SU-DHL-6 (cell line): Measurements from ENCODE around the gene NUPR1.

ENCODE experiments used
- H2AFZ ChIP-seq: fragments of 200-600 bp; sonication (generic); 2 replicates; pipeline ENCODE4 v1.6.1; 2014; ENCODE audit warnings: low read depth, mild to moderate bottlenecking, moderate library complexity, mixed read lengths, antibody characterized with exemption, low read length; ENCODE audit not compliant: severe bottlenecking
- H3F3A ChIP-seq: fragments of 200-600 bp; shearing (Covaris generic); 2 replicates; pipeline ENCODE4 v1.6.0; 2016; ENCODE audit warnings: antibody characterized with exemption, mild to moderate bottlenecking; ENCODE audit not compliant: insufficient read depth
- H3K27ac ChIP-seq: fragments of 200-600 bp; sonication (generic); 2 replicates; pipeline ENCODE4 v1.5.1; 2016; ENCODE audit warnings: low read depth, mild to moderate bottlenecking, low read length, moderate library complexity, mixed read lengths
- H3K27me3 ChIP-seq: fragments of 200-600 bp; sonication (generic), shearing (Covaris generic); 2 replicates; pipeline ENCODE4 v1.6.0; 2014; ENCODE audit warnings: mild to moderate bottlenecking, low read length
- H3K36me3 ChIP-seq: fragments of 200-600 bp; sonication (generic); 2 replicates; pipeline ENCODE4 v1.6.1; 2014; ENCODE audit warnings: mild to moderate bottlenecking, low read length, mixed read lengths
- H3K4me2 ChIP-seq: fragments of 300-600, 200-600 bp; shearing (Covaris generic), sonication (generic); 2 replicates; pipeline ENCODE4 v1.6.0; 2014; ENCODE audit warnings: low read length, low read depth, mild to moderate bottlenecking; ENCODE audit not compliant: poor library complexity, severe bottlenecking
- H3K4me3 ChIP-seq: fragments of 200-600 bp; sonication (generic); 2 replicates; pipeline ENCODE4 v1.5.1; 2014; ENCODE audit warnings: antibody characterized with exemption, low read length, mild to moderate bottlenecking, mixed read lengths; ENCODE audit not compliant: insufficient read depth, poor library complexity, severe bottlenecking
- H3K79me2 ChIP-seq: fragments of 200-600 bp; sonication (generic); 2 replicates; pipeline ENCODE4 v1.6.1; 2014; ENCODE audit warnings: mild to moderate bottlenecking, low read length, moderate library complexity; ENCODE audit not compliant: insufficient read depth
- H3K9ac ChIP-seq: fragments of 200-600 bp; sonication (generic); 2 replicates; pipeline ENCODE4 v1.7.0; 2014; ENCODE audit warnings: mild to moderate bottlenecking, low read length
- H3K9me2 ChIP-seq: fragments of 200-600 bp; sonication (generic); replicated peaks from 2 replicates; pipeline ENCODE4 v1.6.1; 2014; ENCODE audit warnings: low read length; ENCODE audit not compliant: insufficient read depth
- H3K9me3 ChIP-seq: fragments of 200-600 bp; sonication (generic); 2 replicates; pipeline ENCODE4 v1.6.1; 2014; ENCODE audit warnings: low read length, mixed read lengths; ENCODE audit not compliant: insufficient read depth
- H4K20me1 ChIP-seq: fragments of 200-600 bp; sonication (generic); 2 replicates; pipeline ENCODE4 v1.6.1; 2014; ENCODE audit warnings: low read depth, mild to moderate bottlenecking, antibody characterized with exemption, low read length, moderate library complexity, mixed read lengths
- CTCF ChIP-seq: fragments of 200-600 bp; sonication (generic); IDR thresholded peaks from one replicate; pipeline ENCODE4 v1.5.1; 2017; ENCODE audit warnings: antibody characterized with exemption, mild to moderate bottlenecking, low read length, moderate library complexity; ENCODE audit not compliant: insufficient read depth, poor library complexity, severe bottlenecking
- EZH2phosphoT487 ChIP-seq: fragments of 200-600 bp; sonication (generic), shearing (Covaris generic); conservative IDR thresholded peaks from 2 replicates; pipeline ENCODE4 v1.6.1; 2018; ENCODE audit warnings: mild to moderate bottlenecking, antibody characterized with exemption, low read length, moderate library complexity, mixed read lengths

NUPR1 gene

GRCh38 chr16:28574925-28575324, 36.2 kb upstream of the NUPR1 start:
- H3K27ac ChIP-seq, result no peak overlapping the region
- H3K36me3 ChIP-seq, result no peaks in the 10 kb centered on the region
- no peak overlapping the region for H3K9ac ChIP-seq
- no peaks in the 10 kb centered on the region for H3K9me3 ChIP-seq
- H3K27me3 ChIP-seq, result no peaks in the 10 kb centered on the region
- TF ChIP-seq EZH2phosphoT487, result no peak
- no peak for TF ChIP-seq CTCF
- H3K4me3 ChIP-seq, result no peak overlapping the region
- H3K4me2 ChIP-seq, result no peak overlapping the region
- H2AFZ ChIP-seq, result no peak overlapping the region
- no peaks in the 10 kb centered on the region for H3K9me2 ChIP-seq
- H3K79me2 ChIP-seq, result peaks cover 25% of the 10 kb centered on the region
- H4K20me1 ChIP-seq, result no peaks in the 10 kb centered on the region
- no peaks in the 10 kb centered on the region for H3F3A ChIP-seq

- Histone ChIP-seq H3K27ac (no peak overlapping the region), H3K27me3 (no peaks in the 10 kb centered on the region), H3K9me2 (no peaks in the 10 kb centered on the region), H3K79me2 (peaks cover 33% of the 10 kb centered on the region), H3K4me2 (no peak overlapping the region), H3K4me3 (no peak overlapping the region), H3K9me3 (no peaks in the 10 kb centered on the region), H3K36me3 (no peaks in the 10 kb centered on the region), H3F3A (no peaks in the 10 kb centered on the region), H3K9ac (no peak overlapping the region), H4K20me1 (no peaks in the 10 kb centered on the region), H2AFZ (no peak overlapping the region)
- TF ChIP-seq CTCF (no peak), EZH2phosphoT487 (no peak)
These were observed 35.3 kb upstream of the NUPR1 start for GRCh38 chr16:28573738-28574718.

- Histone ChIP-seq H3K4me2 (no peak overlapping the region), H3K36me3 (no peaks in the 10 kb centered on the region), H3K4me3 (no peak overlapping the region), H3K9me2 (no peaks in the 10 kb centered on the region), H2AFZ (no peak overlapping the region), H3F3A (no peaks in the 10 kb centered on the region), H3K79me2 (peaks cover 36% of the 10 kb centered on the region), H3K9ac (no peak overlapping the region), H3K9me3 (no peaks in the 10 kb centered on the region), H3K27ac (no peak overlapping the region), H4K20me1 (no peaks in the 10 kb centered on the region), H3K27me3 (no peaks in the 10 kb centered on the region)
- TF ChIP-seq EZH2phosphoT487 (no peak), CTCF (no peak)
These were observed 34.1 kb upstream of the NUPR1 start for GRCh38 chr16:28572696-28573510.
